ENCODE data around the gene PRR20B. TPM values are rescaled to one million over a fixed set of nuclear protein-coding genes. Genes with fewer than 3 reads are reported as not detected.
"Not testable (repeated sequence)": the region's sequence is repeated elsewhere in the genome, so short reads cannot be mapped to it uniquely, and the experiment has no call there.

PRR20B gene
- total RNA-seq (2014; rRNA removed; shearing (Covaris generic)) = not detected in 2 replicates

DNA sequence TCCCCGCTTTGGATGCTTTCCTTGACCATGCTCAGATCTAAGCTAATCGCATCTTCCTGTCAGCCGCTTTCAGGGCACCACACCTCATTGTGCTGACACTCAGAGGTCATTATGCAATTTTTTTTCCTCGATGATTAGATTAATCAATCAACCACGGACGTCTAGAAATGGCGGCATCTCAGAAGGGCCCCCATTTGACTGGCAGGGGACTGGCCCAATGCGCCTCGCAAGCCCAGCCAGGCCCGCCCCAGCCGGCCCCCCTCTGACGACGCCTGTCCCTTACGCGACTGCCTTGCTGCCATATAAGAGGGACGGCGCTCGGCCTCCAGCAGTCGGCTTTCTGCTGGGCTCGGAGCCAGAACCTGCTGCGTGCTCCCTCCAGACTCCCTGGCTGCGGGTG, at the start of gene PRR20B:
Gene PRR20B (plus strand): TSS at position 301 of the 400 bp plus-strand sequence. CDS start 387 bp downstream, outside the sequence.
- DNase-seq (ENCODE audit: low spot score); in situ Hi-C loops (cut with HindIII; ENCODE audit: low sequenced_read_pairs): not testable (repeated sequence)

DNA sequence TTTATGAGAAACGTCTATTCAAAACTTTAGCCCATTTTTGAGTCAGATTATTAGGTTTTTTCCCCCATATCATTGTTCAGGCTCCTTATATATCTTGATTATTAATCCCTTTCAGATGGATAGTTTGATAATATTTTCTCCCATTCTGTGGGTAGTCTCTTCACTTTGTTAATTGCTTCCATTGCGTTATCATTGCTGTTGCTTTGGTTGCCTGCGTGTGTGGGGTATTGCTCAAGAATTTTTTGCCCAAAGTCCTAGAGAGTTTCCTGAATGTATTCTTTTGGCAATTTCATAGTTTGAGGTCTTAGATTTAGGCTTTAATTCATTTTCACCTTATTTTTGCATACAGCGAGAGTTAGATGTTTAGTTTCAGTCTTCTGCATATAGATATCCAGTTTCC, 32.3 kb upstream of the PRR20B start:
- no peak for DNase-seq (ENCODE audit: low spot score)
- in situ Hi-C loops (cut with HindIII; ENCODE audit: low sequenced_read_pairs) = no loop called here

DNA sequence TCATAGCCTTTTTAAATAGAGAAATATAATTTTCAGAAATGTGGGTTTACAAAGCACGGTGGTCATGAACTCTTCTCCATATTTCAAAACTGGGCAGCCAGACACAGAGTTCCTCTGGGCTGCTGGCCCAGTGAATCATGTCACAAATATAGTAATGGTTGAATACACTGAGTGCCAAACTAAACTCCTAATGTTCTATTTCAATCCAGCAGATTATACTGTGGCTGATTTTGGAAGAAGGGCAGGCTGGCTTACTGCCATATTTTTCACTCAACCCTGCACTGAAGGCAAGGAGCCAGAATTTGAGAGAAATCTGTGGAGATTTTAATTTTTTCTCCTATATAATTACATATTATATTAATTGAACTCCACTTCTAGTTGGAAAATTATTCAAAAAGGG, 23.6 kb upstream of the PRR20B start:
- in situ Hi-C loops (cut with HindIII; ENCODE audit: low sequenced_read_pairs) = no loop called here
- DNase-seq (ENCODE audit: low spot score) = peak; percentile 74

DNA sequence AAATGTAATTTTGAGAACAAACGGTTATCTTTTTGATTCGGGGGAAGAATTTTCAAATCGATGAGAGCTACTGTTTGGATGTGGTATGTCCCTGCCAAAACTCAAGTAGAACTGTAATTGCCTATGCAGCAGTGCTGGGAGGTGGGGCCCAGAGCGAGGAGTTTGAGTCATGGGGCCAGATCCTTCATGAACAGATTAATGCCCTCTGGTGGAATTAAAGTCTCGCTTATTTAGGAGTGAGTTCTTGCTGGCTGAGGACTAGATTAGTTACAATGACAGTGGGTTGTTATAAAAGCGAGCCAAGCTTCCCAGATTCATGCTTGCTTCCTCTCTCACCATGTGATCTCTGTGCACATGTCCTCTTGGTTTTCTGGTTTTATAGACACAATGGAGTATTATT, 18.4 kb upstream of the PRR20B start:
- no peak for DNase-seq (ENCODE audit: low spot score)
- in situ Hi-C loops (cut with HindIII; ENCODE audit: low sequenced_read_pairs) = no loop called here

DNA sequence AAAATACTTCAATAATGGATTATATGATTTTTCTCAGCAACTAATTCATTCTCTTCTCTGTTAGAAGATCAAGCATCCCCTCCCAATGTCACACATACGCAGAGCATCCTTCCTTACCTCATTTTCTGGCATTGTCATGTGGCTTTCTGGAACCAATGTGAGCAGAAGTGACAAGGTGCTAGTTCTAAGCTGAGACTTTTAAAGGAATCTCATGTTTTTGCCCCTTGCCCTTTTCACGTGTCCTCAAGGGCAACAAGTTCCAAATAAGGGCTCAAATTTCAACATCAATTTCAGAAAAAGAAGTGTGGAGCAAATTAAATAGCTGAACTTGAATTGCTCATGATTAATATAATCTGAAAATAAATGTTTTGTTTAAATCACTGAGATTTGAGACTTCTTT, 11.2 kb upstream of the PRR20B start:
- in situ Hi-C loops (cut with HindIII; ENCODE audit: low sequenced_read_pairs) = no loop called here
- no peak for DNase-seq (ENCODE audit: low spot score)

DNA sequence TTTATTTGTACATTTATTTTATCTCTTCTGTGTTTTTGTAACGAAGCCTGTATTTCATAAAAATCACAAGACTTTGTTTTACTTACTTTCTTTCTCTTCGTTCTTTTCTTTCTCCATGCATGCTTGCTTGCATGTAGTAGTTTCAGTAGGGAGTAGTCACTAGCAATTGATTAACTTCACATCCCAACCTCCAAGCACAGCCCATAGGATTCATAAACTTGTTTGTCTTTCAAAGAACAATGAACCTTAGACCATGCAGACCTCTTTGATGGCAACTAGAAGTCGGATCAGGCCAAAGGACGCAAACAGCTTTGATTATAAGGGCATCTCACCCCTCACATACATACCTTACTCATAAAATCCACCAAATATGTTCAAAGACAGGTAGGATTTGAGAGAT, 9.7 kb upstream of the PRR20B start:
- in situ Hi-C loops (cut with HindIII; ENCODE audit: low sequenced_read_pairs) = no loop called here
- DNase-seq (ENCODE audit: low spot score) = no peak

DNA sequence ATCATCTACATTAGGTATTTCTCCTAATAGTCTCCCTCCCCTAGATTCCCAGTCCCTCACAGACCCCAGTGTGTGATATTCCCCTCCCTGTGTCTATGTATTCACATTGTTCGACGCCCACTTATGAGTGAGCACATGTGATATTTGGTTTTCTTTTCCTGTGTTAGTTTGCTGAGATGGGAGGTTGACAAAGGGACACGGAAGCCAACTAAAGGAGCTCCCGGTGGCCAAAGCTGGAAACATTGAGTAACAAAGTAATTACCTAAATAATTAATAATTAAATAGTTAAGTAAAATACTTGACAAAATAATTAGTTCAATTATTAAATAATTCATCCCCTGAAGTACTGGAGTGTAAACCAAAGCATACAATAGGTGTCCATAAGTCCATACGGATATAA, 8.3 kb upstream of the PRR20B start:
- in situ Hi-C loops (cut with HindIII; ENCODE audit: low sequenced_read_pairs) = no loop called here

DNA sequence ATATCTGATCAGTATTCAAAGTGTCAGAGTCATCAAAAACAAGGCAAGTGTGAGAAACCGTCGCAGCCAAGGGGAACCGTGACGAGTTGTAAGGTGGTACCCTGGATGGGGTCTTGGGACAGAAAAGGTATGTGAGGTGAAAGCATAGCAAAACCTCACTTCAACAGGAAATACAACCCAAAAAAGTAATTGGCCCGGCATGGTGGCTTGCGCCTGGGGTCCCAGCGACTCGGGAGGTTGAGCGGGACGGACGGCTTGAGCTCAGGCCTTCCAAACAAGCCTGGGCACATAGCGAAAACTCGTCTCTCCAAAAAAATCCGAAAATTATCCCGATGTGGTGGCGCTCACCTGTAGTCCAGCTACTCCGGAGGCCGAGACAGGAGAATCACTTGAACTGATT, 7.5 kb upstream of the PRR20B start:
- DNase-seq (ENCODE audit: low spot score); in situ Hi-C loops (cut with HindIII; ENCODE audit: low sequenced_read_pairs): not testable (repeated sequence)

More for the DNA sequence above, 8.3 kb upstream of the PRR20B start:
- DNase-seq (ENCODE audit: low spot score) = no peak

DNA sequence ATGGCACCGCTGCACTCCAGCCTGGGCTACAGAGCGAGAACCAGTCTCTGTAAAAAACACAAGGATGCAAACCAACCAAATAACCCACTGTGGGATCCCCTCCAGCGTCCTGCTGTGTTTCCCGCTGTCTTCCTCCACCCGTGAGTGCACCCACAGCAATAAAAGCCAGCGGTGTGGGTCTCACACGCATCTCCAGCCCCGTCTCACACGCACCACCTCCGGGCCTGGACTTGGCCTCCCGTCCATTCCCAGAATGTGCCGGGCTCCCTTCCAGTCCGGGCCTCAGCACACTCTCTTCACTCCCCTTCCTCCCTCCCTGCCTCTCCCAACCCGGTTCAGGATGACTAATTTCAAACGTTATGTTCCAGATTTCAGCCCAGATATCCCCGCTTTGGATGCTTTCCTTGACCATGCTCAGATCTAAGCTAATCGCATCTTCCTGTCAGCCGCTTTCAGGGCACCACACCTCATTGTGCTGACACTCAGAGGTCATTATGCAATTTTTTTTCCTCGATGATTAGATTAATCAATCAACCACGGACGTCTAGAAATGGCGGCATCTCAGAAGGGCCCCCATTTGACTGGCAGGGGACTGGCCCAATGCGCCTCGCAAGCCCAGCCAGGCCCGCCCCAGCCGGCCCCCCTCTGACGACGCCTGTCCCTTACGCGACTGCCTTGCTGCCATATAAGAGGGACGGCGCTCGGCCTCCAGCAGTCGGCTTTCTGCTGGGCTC, 6.9 kb upstream of the PRR20B start, which contains the start of gene PRR20A:
Gene PRR20A (plus strand): TSS at position 684 of the 734 bp plus-strand sequence. CDS start 387 bp downstream, outside the sequence.
- in situ Hi-C loops (cut with HindIII; ENCODE audit: low sequenced_read_pairs); DNase-seq (ENCODE audit: low spot score): not testable (repeated sequence)

DNA sequence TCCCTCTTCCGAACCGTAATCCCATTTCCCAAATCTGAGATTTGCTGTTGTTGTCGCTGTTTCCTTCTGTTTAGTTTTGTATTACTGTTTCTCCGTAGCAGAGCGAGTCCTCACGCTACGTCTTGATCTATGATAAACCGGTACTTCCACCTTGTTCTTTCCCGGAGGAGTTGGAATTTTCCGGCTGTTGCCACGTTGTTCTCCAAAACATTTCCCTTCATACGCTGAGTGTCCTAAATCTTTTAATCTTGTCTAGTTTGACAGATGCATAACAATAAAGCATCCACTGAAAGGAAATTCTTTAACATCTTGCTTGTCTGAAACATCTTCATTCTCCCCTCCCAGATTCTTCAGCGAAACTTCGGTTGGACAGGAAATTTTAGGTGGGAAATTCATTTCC, 818 bp downstream of the PRR20B start:
- DNase-seq (ENCODE audit: low spot score); in situ Hi-C loops (cut with HindIII; ENCODE audit: low sequenced_read_pairs): not testable (repeated sequence)

DNA sequence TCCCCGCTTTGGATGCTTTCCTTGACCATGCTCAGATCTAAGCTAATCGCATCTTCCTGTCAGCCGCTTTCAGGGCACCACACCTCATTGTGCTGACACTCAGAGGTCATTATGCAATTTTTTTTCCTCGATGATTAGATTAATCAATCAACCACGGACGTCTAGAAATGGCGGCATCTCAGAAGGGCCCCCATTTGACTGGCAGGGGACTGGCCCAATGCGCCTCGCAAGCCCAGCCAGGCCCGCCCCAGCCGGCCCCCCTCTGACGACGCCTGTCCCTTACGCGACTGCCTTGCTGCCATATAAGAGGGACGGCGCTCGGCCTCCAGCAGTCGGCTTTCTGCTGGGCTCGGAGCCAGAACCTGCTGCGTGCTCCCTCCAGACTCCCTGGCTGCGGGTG, 6.5 kb downstream of the PRR20B start, which contains the start of gene PRR20C:
Gene PRR20C (plus strand): TSS at position 301 of the 400 bp plus-strand sequence. CDS start 387 bp downstream, outside the sequence.
- DNase-seq (ENCODE audit: low spot score); in situ Hi-C loops (cut with HindIII; ENCODE audit: low sequenced_read_pairs): not testable (repeated sequence)

DNA sequence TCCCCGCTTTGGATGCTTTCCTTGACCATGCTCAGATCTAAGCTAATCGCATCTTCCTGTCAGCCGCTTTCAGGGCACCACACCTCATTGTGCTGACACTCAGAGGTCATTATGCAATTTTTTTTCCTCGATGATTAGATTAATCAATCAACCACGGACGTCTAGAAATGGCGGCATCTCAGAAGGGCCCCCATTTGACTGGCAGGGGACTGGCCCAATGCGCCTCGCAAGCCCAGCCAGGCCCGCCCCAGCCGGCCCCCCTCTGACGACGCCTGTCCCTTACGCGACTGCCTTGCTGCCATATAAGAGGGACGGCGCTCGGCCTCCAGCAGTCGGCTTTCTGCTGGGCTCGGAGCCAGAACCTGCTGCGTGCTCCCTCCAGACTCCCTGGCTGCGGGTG, 13.0 kb downstream of the PRR20B start, which contains the start of gene PRR20D:
Gene PRR20D (plus strand): TSS at position 301 of the 400 bp plus-strand sequence. CDS start 387 bp downstream, outside the sequence.
- in situ Hi-C loops (cut with HindIII; ENCODE audit: low sequenced_read_pairs); DNase-seq (ENCODE audit: low spot score): not testable (repeated sequence)

DNA sequence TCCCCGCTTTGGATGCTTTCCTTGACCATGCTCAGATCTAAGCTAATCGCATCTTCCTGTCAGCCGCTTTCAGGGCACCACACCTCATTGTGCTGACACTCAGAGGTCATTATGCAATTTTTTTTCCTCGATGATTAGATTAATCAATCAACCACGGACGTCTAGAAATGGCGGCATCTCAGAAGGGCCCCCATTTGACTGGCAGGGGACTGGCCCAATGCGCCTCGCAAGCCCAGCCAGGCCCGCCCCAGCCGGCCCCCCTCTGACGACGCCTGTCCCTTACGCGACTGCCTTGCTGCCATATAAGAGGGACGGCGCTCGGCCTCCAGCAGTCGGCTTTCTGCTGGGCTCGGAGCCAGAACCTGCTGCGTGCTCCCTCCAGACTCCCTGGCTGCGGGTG, 19.6 kb downstream of the PRR20B start, which contains the start of gene PRR20E:
Gene PRR20E (plus strand): TSS at position 301 of the 400 bp plus-strand sequence. CDS start 387 bp downstream, outside the sequence.
- in situ Hi-C loops (cut with HindIII; ENCODE audit: low sequenced_read_pairs); DNase-seq (ENCODE audit: low spot score): not testable (repeated sequence)

DNA sequence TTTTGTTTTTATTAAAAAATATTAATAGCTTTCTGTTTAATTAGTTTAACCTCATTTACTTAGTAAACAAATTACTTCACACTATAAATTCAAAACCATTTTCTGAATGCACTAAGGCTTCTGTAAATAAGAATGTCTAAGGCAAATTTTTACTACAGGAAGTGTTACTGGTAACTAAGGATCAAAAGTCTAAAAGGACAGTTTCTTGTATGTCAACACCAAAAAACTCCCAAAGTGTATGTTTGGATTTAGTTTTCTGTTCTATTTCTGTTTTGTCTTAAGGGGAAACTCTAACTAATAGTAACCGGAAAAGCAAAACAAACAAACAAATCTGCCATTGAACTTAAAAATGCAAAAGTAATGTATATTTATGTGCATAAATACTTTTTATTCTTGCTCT, 44.4 kb downstream of the PRR20B start:
- in situ Hi-C loops (cut with HindIII; ENCODE audit: low sequenced_read_pairs) = no loop called here
- DNase-seq (ENCODE audit: low spot score) = no peak

Other genes starting within 250 kb of the PRR20B start
- not detected in 2 replicates for gene PRR20A, start 6.6 kb upstream of the PRR20B start, total RNA-seq (2014; rRNA removed; shearing (Covaris generic))
- not detected in 2 replicates for gene PRR20C, start 6.6 kb downstream of the PRR20B start, total RNA-seq (2014; rRNA removed; shearing (Covaris generic))
- not detected in 2 replicates for gene PRR20D, start 13.1 kb downstream of the PRR20B start, total RNA-seq (2014; rRNA removed; shearing (Covaris generic))
- gene PRR20E, start 19.7 kb downstream of the PRR20B start, total RNA-seq (2014; rRNA removed; shearing (Covaris generic)) = not detected in 2 replicates

Measured in G401 (cell line).